SK-N-SH treated with all-trans-retinoic acid at 6 μM for 48 hours (cell line): ENCODE results near the gene KDSR.

Source experiments
- ATAC-seq: fragments of 200-7000 bp; cut with Tn5 transposase; 3 replicates; pipeline ENCODE4 v1.9.1; 2020; ENCODE audit warnings: mild to moderate bottlenecking, moderate library complexity
- ARNTL ChIP-seq: fragments of 450-650 bp; formaldehyde crosslinking; IDR thresholded peaks from 2 replicates; pipeline ENCODE4 v1.5.0; 2020; ENCODE audit warnings: low read depth, mild to moderate bottlenecking, moderate library complexity, borderline replicate concordance
- BACH2 ChIP-seq: fragments of 250-450 bp; sonication (Bioruptor Pico); IDR thresholded peaks from 2 replicates; pipeline ENCODE4 v1.9.0; 2021; ENCODE audit warnings: mild to moderate bottlenecking, borderline replicate concordance
- CSRNP3 ChIP-seq: fragments of 250-450 bp; sonication (Bioruptor Pico); IDR thresholded peaks from 2 replicates; pipeline ENCODE4 v1.5.1; 2021; ENCODE audit warnings: mild to moderate bottlenecking, moderate library complexity
- GLIS3 ChIP-seq: fragments of 250-450 bp; sonication (Bioruptor Pico); IDR thresholded peaks from 2 replicates; pipeline ENCODE4 v1.5.0; 2020; ENCODE audit warnings: mild to moderate bottlenecking, moderate library complexity
- ISL1 ChIP-seq: fragments of 250-450 bp; sonication (Bioruptor Pico); IDR thresholded peaks from 2 replicates; pipeline ENCODE4 v2.1.2; 2022; ENCODE audit warnings: mild to moderate bottlenecking, moderate library complexity
- OSR1 ChIP-seq: fragments of 250-450 bp; sonication (Bioruptor Pico); IDR thresholded peaks from 2 replicates; pipeline ENCODE4 v1.8.0; 2022; ENCODE audit warnings: moderate library complexity, mild to moderate bottlenecking, inconsistent platforms
- PPARA ChIP-seq: fragments of 250-450 bp; sonication (Bioruptor Pico); IDR thresholded peaks from 2 replicates; pipeline ENCODE4 v1.5.0; 2020; ENCODE audit warnings: mild to moderate bottlenecking, borderline replicate concordance
- RARB ChIP-seq: fragments of 250-450 bp; sonication (Bioruptor Pico); IDR thresholded peaks from 2 replicates; pipeline ENCODE4 v1.8.0; 2021; ENCODE audit warnings: mild to moderate bottlenecking, moderate library complexity
- SNAI2 ChIP-seq: fragments of 250-450 bp; sonication (Bioruptor Pico); IDR thresholded peaks from 2 replicates; pipeline ENCODE4 v1.5.0; 2020; ENCODE audit warnings: mild to moderate bottlenecking, moderate library complexity
- TCF4 ChIP-seq: fragments of 250-450 bp; sonication (Bioruptor Pico); IDR thresholded peaks from 2 replicates; pipeline ENCODE4 v1.8.0; 2021; ENCODE audit warnings: mild to moderate bottlenecking, moderate library complexity, borderline replicate concordance
- TOX ChIP-seq: fragments of 250-450 bp; sonication (Bioruptor Pico); IDR thresholded peaks from 2 replicates; pipeline ENCODE4 v1.8.0; 2021; ENCODE audit warnings: mild to moderate bottlenecking, moderate library complexity, borderline replicate concordance
- TSHZ2 ChIP-seq: fragments of 250-450 bp; sonication (Bioruptor Pico); IDR thresholded peaks from 2 replicates; pipeline ENCODE4 v1.5.0; 2020; ENCODE audit warnings: mild to moderate bottlenecking, moderate library complexity
- ZC3H10 ChIP-seq: fragments of 250-450 bp; sonication (Bioruptor Pico); IDR thresholded peaks from 2 replicates; pipeline ENCODE4 v1.5.1; 2021; ENCODE audit warnings: mild to moderate bottlenecking, moderate library complexity
- ZFP3 ChIP-seq: fragments of 250-450 bp; sonication (Bioruptor Pico); IDR thresholded peaks from 2 replicates; pipeline ENCODE4 v1.5.0; 2020; ENCODE audit warnings: mild to moderate bottlenecking, moderate library complexity
- ZFP30 ChIP-seq: fragments of 450-650 bp; formaldehyde crosslinking; IDR thresholded peaks from 2 replicates; pipeline ENCODE4 v1.5.0; 2022; ENCODE audit warnings: mild to moderate bottlenecking, moderate library complexity
- ZNF565 ChIP-seq: fragments of 450-650 bp; formaldehyde crosslinking; conservative IDR thresholded peaks from 2 replicates; pipeline ENCODE4 v1.5.0; 2020; ENCODE audit warnings: low read depth, mild to moderate bottlenecking, moderate library complexity
- ZNF70 ChIP-seq: fragments of 450-650 bp; formaldehyde crosslinking; IDR thresholded peaks from 2 replicates; pipeline ENCODE4 v1.5.0; 2020; ENCODE audit warnings: mild to moderate bottlenecking, moderate library complexity
- ZNF8 ChIP-seq: fragments of 450-650 bp; formaldehyde crosslinking; IDR thresholded peaks from 2 replicates; pipeline ENCODE4 v1.5.0; 2020; ENCODE audit warnings: mild to moderate bottlenecking, moderate library complexity
- TF ChIP-seq, protein P1 (sequence below): fragments of 250-450 bp; sonication (Bioruptor Pico); IDR thresholded peaks from 2 replicates; pipeline ENCODE4 v1.8.0; 2021; ENCODE audit warnings: low read depth, mild to moderate bottlenecking, moderate library complexity, borderline replicate concordance
- TF ChIP-seq, protein P2 (sequence below): fragments of 250-450 bp; sonication (Bioruptor Pico); IDR thresholded peaks from 2 replicates; pipeline ENCODE4 v1.5.1; 2020; ENCODE audit warnings: low read depth, mild to moderate bottlenecking, moderate library complexity

Gene KDSR

GRCh38 chr18:63397349-63397748 is 30.3 kb upstream of the KDSR start:
- no peak for TF ChIP-seq GLIS3 (CRISPR knock-in tag)
- TF ChIP-seq ARNTL (CRISPR knock-in tag): no peak
- TF ChIP-seq PPARA (CRISPR knock-in tag): no peak
- TF ChIP-seq TCF4: no peak
- no peak for TF ChIP-seq RARB (CRISPR knock-in tag)
- TF ChIP-seq, protein P1, sequence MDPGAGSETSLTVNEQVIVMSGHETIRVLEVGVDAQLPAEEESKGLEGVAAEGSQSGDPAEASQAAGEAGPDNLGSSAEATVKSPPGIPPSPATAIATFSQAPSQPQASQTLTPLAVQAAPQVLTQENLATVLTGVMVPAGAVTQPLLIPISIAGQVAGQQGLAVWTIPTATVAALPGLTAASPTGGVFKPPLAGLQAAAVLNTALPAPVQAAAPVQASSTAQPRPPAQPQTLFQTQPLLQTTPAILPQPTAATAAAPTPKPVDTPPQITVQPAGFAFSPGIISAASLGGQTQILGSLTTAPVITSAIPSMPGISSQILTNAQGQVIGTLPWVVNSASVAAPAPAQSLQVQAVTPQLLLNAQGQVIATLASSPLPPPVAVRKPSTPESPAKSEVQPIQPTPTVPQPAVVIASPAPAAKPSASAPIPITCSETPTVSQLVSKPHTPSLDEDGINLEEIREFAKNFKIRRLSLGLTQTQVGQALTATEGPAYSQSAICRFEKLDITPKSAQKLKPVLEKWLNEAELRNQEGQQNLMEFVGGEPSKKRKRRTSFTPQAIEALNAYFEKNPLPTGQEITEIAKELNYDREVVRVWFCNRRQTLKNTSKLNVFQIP (CRISPR knock-in tag): no peak
- no peak for TF ChIP-seq SNAI2 (CRISPR knock-in tag)
- no peak for TF ChIP-seq ISL1 (CRISPR knock-in tag)
- no peak for TF ChIP-seq ZNF565 (CRISPR knock-in tag)
- TF ChIP-seq OSR1 (CRISPR knock-in tag): no peak
- no peak for TF ChIP-seq ZNF8 (CRISPR knock-in tag)
- no peak for TF ChIP-seq CSRNP3 (CRISPR knock-in tag)
- ATAC-seq: no peak

- TF ChIP-seq SNAI2 (CRISPR knock-in tag): no peak
- no peak for TF ChIP-seq ZNF70
- no peak for TF ChIP-seq ZFP30
- no peak for TF ChIP-seq ZNF8 (CRISPR knock-in tag)
- no peak for TF ChIP-seq ISL1 (CRISPR knock-in tag)
- no peak for TF ChIP-seq TSHZ2 (CRISPR knock-in tag)
- no peak for TF ChIP-seq ZC3H10 (CRISPR knock-in tag)
- TF ChIP-seq ZNF565 (CRISPR knock-in tag): no peak
- no peak for TF ChIP-seq BACH2 (CRISPR knock-in tag)
- TF ChIP-seq RARB (CRISPR knock-in tag): no peak
- TF ChIP-seq OSR1 (CRISPR knock-in tag): no peak
- no peak for TF ChIP-seq TCF4
- no peak for TF ChIP-seq CSRNP3 (CRISPR knock-in tag)
- TF ChIP-seq ZFP3 (CRISPR knock-in tag): no peak
- TF ChIP-seq ARNTL (CRISPR knock-in tag): no peak
- no peak for ATAC-seq
Measured at GRCh38 chr18:63395503-63395902, 28.5 kb upstream of the KDSR start.

GRCh38 chr18:63394954-63395353 is 27.9 kb upstream of the KDSR start:
- no peak for ATAC-seq
- TF ChIP-seq TCF4: no peak
- TF ChIP-seq, all 23 proteins: peak for 0

- ATAC-seq: no peak
- TF ChIP-seq, protein P2, sequence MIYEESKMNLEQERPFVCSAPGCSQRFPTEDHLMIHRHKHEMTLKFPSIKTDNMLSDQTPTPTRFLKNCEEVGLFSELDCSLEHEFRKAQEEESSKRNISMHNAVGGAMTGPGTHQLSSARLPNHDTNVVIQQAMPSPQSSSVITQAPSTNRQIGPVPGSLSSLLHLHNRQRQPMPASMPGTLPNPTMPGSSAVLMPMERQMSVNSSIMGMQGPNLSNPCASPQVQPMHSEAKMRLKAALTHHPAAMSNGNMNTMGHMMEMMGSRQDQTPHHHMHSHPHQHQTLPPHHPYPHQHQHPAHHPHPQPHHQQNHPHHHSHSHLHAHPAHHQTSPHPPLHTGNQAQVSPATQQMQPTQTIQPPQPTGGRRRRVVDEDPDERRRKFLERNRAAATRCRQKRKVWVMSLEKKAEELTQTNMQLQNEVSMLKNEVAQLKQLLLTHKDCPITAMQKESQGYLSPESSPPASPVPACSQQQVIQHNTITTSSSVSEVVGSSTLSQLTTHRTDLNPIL (CRISPR knock-in tag): no peak
- no peak for TF ChIP-seq PPARA (CRISPR knock-in tag)
- TF ChIP-seq ARNTL (CRISPR knock-in tag): no peak
- TF ChIP-seq TOX (CRISPR knock-in tag): no peak
- TF ChIP-seq ZC3H10 (CRISPR knock-in tag): no peak
Measured at GRCh38 chr18:63387861-63388260, 20.9 kb upstream of the KDSR start.
